K562 treated with DMSO at 1 percent for 48 hours (cell line): ENCODE data around the gene SPANXN2. TPM values are rescaled to one million over a fixed set of nuclear protein-coding genes. Genes with fewer than 3 reads are reported as not detected.

Experiments
- total RNA-seq: library from RNA; unstranded; fragments of 300-600 nt; gene quantifications from 2 replicates; pipeline ENCODE4 v1.2.3, GENCODE V29; 2022; ENCODE audit warnings: low replicate concordance; ENCODE audit errors: extremely low read depth

Gene SPANXN2, protein sequence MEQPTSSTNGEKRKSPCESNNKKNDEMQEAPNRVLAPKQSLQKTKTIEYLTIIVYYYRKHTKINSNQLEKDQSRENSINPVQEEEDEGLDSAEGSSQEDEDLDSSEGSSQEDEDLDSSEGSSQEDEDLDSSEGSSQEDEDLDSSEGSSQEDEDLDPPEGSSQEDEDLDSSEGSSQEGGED
- total RNA-seq: not detected in 2 replicates

DNA sequence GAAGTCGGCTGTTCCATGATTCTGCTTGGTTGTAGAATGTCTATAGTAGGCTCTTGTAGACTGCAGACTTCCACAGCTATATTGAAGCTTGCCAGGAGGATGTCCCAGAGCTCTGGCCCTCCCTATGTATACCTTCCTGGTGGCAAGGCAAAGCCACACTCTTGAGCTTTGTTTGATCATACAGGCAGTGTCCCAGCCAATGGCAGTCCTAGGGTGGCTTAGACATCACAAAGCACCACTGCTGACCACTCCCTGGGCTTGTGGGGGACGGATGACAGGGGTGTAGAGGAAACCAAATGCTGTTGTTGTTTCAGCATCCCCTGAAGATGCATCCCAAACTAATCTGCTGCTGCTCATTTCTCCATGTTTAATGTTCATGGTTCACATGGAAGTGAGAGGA, at the start of gene SPANXN2:
SPANXN2 (minus strand) TSS at position 101 of the 400 bp plus-strand sequence; CDS start at position 17, 84 bp downstream.

Other genes starting within 250 kb of the SPANXN2 start
- not detected in 2 replicates for gene SPANXN3, start 203.3 kb downstream of the SPANXN2 start, total RNA-seq
- not detected in 2 replicates for gene SLITRK4, start 84.7 kb downstream of the SPANXN2 start, total RNA-seq
- not detected in 2 replicates for gene UBE2NL, start 163.3 kb upstream of the SPANXN2 start, total RNA-seq